Liver (tissue), 9 donors: Measurements from ENCODE around the gene PLEKHO2. TPM values are rescaled to one million over a fixed set of nuclear protein-coding genes. Genes with fewer than 3 reads are reported as not detected.

ENCODE experiments used
- DNase-seq: peaks from one replicate; pipeline ENCODE4 v3.0.0-alpha.2; 2017; ENCODE audit warnings: low spot score
- H3K27ac ChIP-seq, 2 donors: one replicate each; pipeline ENCODE4 v1.7.0; 2013; ENCODE audit warnings: inconsistent platforms in 2 of 2, low read length in 2 of 2, control low read depth in 1 of 2, low read depth in 1 of 2, mild to moderate bottlenecking in 1 of 2
- H3K27me3 ChIP-seq, 4 donors: one replicate each; pipeline versions ENCODE4 v1.6.1 to v1.7.0; 2013; ENCODE audit warnings: low read length in 3 of 4, inconsistent platforms in 1 of 4, mild to moderate bottlenecking in 1 of 4, moderate library complexity in 1 of 4; ENCODE audit not compliant: control insufficient read depth in 4 of 4, insufficient read depth in 4 of 4
- H3K36me3 ChIP-seq, 4 donors: one replicate each; pipeline versions ENCODE4 v1.6.1 to v1.7.0; 2013; ENCODE audit warnings: low read length in 3 of 4, mild to moderate bottlenecking in 3 of 4, low read depth in 1 of 4, moderate library complexity in 1 of 4; ENCODE audit not compliant: control insufficient read depth in 4 of 4, insufficient read depth in 3 of 4
- H3K4me1 ChIP-seq, 4 donors: one replicate each; pipeline versions ENCODE4 v1.6.1 to v1.7.0; 2013; ENCODE audit warnings: low read length in 3 of 4, mild to moderate bottlenecking in 3 of 4, moderate library complexity in 1 of 4; ENCODE audit not compliant: control insufficient read depth in 4 of 4, insufficient read depth in 4 of 4
- H3K4me3 ChIP-seq, 3 donors: one replicate each; pipeline versions ENCODE4 v1.6.1 to v1.7.0; 2013; ENCODE audit warnings: low read length in 3 of 3, control low read depth in 1 of 3, low read depth in 1 of 3, mild to moderate bottlenecking in 1 of 3
- H3K9ac ChIP-seq, 2 donors: one replicate each; pipeline ENCODE4 v1.7.0; 2013; ENCODE audit warnings: low read length in 2 of 2, mild to moderate bottlenecking in 2 of 2, moderate library complexity in 2 of 2, control low read depth in 1 of 2, low read depth in 1 of 2
- H3K9me3 ChIP-seq, 4 donors: one replicate each; pipeline versions ENCODE4 v1.6.1 to v1.7.0; 2013; ENCODE audit warnings: low read length in 3 of 4; ENCODE audit not compliant: control insufficient read depth in 4 of 4
- EGR1 ChIP-seq, 2 donors: IDR thresholded peaks; 2 replicates each; pipeline ENCODE4 v1.6.1; 2016 to 2018; ENCODE audit warnings: antibody characterized with exemption in 2 of 2, low read depth in 2 of 2
- GABPA ChIP-seq, 2 donors: IDR thresholded peaks in 1 of 2; conservative IDR thresholded peaks in 1 of 2; 2 replicates each; pipeline ENCODE4 v1.6.1; 2016; ENCODE audit warnings: antibody characterized with exemption in 2 of 2, mild to moderate bottlenecking in 1 of 2, moderate library complexity in 1 of 2
- HNF4A ChIP-seq, 2 donors: conservative IDR thresholded peaks; 2 replicates each; pipeline ENCODE4 v1.6.1; 2016; ENCODE audit warnings: antibody characterized with exemption in 2 of 2, mild to moderate bottlenecking in 2 of 2
- RAD21 ChIP-seq, 2 donors: IDR thresholded peaks; 2 replicates each; pipeline ENCODE4 v1.6.1; 2016; ENCODE audit warnings: antibody characterized with exemption in 2 of 2, mild to moderate bottlenecking in 2 of 2
- TAF1 ChIP-seq: conservative IDR thresholded peaks from 2 replicates; pipeline ENCODE4 v1.6.1; 2016; ENCODE audit warnings: antibody characterized with exemption, mild to moderate bottlenecking
- YY1 ChIP-seq: IDR thresholded peaks from 2 replicates; pipeline ENCODE4 v1.6.1; 2016; ENCODE audit warnings: antibody characterized with exemption, mild to moderate bottlenecking
- WGBS: extraction: QIAGEN DNeasy Blood & Tissue Kit; methylation state at CpG from one replicate; pipeline ENCODE4 v1.1.7; 2013; 5-methylcytosine and 5-hydroxymethylcytosine counted together
- polyA plus RNA-seq, 2 donors: library from polyadenylated mRNA; stranded (reverse) in 1 of 2; unstranded in 1 of 2; fragments of 200-250 nt in 1 of 2; fragments of >200 nt in 1 of 2; fragmentation: Nextera tagmentation in 1 of 2; extraction: Ambion mirVana in 1 of 2; gene quantifications; one replicate each; pipeline versions ENCODE4 v1.2.1 to v1.2.3, GENCODE V29; 2013 to 2015
- total RNA-seq, 2 donors: library from RNA; depleted of rRNA; stranded (reverse); fragments of >200 nt; gene quantifications; one replicate each; pipeline ENCODE4 v1.2.3, GENCODE V29; 2014
- TF ChIP-seq, protein P1 (sequence below): fragments of 150-350 bp; IDR thresholded peaks from 2 replicates; pipeline ENCODE4 v1.5.1; 2017; ENCODE audit warnings: improper control_type of control experiment, low read depth, low read length; ENCODE audit not compliant: missing input control
- TF ChIP-seq, protein P2 (sequence below): IDR thresholded peaks from 2 replicates; pipeline ENCODE4 v1.6.1; 2016; ENCODE audit warnings: antibody characterized with exemption
- TF ChIP-seq, protein P3 (sequence below): IDR thresholded peaks from 2 replicates; pipeline ENCODE4 v1.6.1; 2016; ENCODE audit warnings: antibody characterized with exemption
- donor health status: healthy.
- donor health status: healthy.
- donor health status: healthy.
- donor health status: healthy.
- donor health status: healthy.

Gene PLEKHO2
- total and polyA plus RNA-seq, 4 donors, result 2.0 to 11.3 (median 8.5) TPM

DNA sequence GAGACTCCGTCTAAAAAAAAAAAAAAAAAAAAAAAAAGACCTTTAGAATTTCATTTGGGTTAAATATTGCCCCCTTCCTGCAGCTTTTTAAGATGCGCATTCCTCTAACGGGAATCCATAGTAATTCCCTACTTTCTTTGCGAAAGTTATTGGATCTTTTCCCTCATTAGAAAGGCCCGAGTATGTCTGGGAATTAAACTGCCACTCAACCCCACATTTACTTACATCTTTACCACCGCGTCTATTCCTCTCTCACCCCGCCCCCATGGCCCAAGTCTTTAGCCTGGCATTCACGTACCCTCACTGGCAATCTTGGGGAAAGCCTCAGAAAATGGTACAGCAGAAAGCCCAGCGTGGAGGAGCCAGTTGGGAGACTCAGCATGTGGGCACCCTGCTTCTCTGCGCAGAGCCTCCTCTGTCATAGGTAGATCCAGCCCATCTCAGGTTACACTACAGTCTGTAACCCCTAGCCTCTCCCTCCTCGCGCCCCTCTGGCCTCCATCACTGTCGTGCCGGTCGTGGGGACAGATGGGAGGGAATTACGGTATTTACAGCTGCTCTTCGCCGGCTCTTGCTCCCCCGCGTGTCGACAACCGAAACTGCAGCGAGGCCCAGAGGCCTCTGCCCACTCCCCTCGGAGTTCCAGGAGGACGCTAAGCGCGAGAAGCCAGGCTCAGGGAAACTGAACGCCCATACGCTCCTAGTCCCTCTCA lies 63.6 kb downstream of the PLEKHO2 start (continued):
- TF ChIP-seq, protein P1, sequence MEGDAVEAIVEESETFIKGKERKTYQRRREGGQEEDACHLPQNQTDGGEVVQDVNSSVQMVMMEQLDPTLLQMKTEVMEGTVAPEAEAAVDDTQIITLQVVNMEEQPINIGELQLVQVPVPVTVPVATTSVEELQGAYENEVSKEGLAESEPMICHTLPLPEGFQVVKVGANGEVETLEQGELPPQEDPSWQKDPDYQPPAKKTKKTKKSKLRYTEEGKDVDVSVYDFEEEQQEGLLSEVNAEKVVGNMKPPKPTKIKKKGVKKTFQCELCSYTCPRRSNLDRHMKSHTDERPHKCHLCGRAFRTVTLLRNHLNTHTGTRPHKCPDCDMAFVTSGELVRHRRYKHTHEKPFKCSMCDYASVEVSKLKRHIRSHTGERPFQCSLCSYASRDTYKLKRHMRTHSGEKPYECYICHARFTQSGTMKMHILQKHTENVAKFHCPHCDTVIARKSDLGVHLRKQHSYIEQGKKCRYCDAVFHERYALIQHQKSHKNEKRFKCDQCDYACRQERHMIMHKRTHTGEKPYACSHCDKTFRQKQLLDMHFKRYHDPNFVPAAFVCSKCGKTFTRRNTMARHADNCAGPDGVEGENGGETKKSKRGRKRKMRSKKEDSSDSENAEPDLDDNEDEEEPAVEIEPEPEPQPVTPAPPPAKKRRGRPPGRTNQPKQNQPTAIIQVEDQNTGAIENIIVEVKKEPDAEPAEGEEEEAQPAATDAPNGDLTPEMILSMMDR, result peak; percentile 80

DNA sequence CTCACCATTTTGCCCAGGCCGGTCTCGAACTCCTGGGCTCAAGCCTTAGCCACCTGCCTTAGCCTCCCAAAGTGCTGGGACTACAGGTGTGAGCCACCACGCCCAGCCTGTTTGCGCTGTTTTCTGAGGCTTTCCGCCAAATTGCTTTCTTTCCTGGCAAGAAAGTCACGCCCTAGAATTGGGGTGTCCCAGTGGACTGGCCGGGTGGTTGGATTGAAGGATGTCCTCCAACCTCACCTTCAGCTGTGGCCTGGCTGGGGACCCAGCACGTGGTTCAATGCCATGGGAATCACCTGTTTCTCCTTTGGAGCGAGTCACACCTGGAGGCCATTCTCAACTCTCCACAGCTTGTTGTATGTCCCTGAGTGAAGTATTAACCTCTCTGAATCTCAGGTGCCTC lies 64.2 kb downstream of the PLEKHO2 start:
- TF ChIP-seq, protein P2, sequence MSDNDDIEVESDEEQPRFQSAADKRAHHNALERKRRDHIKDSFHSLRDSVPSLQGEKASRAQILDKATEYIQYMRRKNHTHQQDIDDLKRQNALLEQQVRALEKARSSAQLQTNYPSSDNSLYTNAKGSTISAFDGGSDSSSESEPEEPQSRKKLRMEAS, result no peak
- TF ChIP-seq RAD21 (IDR thresholded peaks at IDR 0.05), result no peak
- TF ChIP-seq YY1, result no peak
- peaks cover 0 to 6% (median 2%) of the 10 kb centered on the region in 4 donors for H3K4me1 ChIP-seq
- no peak overlapping the region for H3K9ac ChIP-seq
- no peak for DNase-seq
- 91% methylated on average over 9 of the region's 9 CpGs for WGBS
- no peak overlapping the region for H3K27ac ChIP-seq
- peaks cover 0 to 4% (median 0%) of the 10 kb centered on the region in 4 donors for H3K9me3 ChIP-seq
- H3K4me3 ChIP-seq, result no peak overlapping the region
- no peaks in the 10 kb centered on the region for H3K36me3 ChIP-seq
- no peaks in the 10 kb centered on the region for H3K27me3 ChIP-seq

DNA sequence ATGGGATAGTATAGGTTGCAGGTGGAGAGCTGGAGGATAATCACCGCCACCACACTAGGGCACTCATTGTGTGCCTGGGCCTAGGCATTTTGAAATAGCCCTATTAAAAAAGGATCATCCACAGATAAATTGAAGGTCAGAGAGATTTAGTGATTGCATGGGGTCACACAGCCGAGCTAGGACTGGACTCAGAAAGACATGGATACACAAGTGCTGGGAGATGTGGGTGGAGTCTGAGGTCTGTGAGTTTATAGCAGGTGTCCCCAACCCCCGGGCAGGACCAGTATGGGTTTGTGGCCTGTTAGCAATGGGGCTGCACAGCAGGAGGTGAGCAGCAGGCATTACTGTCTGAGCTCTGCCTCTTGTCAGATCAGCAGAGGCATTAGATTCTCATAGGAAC lies 64.7 kb downstream of the PLEKHO2 start:
- Histone ChIP-seq H3K9me3 (peaks cover 0 to under 1% (median 0%) of the 10 kb centered on the region in 4 donors), H3K9ac (no peak overlapping the region), H3K27ac (no peak overlapping the region), H3K36me3 (no peaks in the 10 kb centered on the region), H3K4me3 (no peak overlapping the region), H3K27me3 (no peaks in the 10 kb centered on the region), H3K4me1 (peaks cover 0 to 8% (median 5%) of the 10 kb centered on the region in 4 donors)
- TF ChIP-seq, protein P3, sequence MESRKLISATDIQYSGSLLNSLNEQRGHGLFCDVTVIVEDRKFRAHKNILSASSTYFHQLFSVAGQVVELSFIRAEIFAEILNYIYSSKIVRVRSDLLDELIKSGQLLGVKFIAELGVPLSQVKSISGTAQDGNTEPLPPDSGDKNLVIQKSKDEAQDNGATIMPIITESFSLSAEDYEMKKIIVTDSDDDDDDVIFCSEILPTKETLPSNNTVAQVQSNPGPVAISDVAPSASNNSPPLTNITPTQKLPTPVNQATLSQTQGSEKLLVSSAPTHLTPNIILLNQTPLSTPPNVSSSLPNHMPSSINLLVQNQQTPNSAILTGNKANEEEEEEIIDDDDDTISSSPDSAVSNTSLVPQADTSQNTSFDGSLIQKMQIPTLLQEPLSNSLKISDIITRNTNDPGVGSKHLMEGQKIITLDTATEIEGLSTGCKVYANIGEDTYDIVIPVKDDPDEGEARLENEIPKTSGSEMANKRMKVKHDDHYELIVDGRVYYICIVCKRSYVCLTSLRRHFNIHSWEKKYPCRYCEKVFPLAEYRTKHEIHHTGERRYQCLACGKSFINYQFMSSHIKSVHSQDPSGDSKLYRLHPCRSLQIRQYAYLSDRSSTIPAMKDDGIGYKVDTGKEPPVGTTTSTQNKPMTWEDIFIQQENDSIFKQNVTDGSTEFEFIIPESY, result no peak
- TF ChIP-seq YY1 (no peak), EGR1 (IDR thresholded peaks at IDR 0.05; ENCODE audit: low read depth in 2 of 2) (no peak)
- WGBS, result 94% methylated on average over 3 of the region's 3 CpGs
- DNase-seq, result no peak

DNA sequence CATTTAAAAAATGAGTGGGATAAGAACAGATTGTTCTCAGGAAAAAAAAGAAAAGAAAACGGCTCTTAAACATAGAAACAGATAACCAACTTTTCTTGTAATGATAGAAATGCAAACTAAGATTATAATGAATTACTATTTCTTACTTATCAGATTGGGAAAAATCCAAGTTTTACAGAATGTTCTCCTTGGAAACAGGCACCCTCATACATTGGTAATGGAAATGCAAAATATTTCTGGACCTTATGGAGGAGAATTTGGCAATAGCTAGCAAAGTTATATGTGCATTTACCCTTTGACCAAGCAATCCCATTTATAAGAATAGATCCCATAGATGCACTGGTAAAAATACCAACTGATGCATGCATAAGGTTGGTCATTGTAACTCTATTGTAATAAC lies 66.3 kb downstream of the PLEKHO2 start:
- Histone ChIP-seq H3K9me3 (no peaks in the 10 kb centered on the region), H3K27ac (no peak overlapping the region), H3K36me3 (no peaks in the 10 kb centered on the region), H3K9ac (no peak overlapping the region), H3K27me3 (no peaks in the 10 kb centered on the region), H3K4me1 (peaks cover 3 to 16% (median 8%) of the 10 kb centered on the region in 4 donors), H3K4me3 (no peak overlapping the region)
- 70% methylated on average over 1 of the region's 1 CpG for WGBS
- no peak for TF ChIP-seq TAF1
- TF ChIP-seq GABPA (IDR thresholded peaks at IDR 0.05 in 1 of 2, conservative IDR thresholded peaks at IDR 0.05 in 1 of 2), result no peak
- no peak for TF ChIP-seq HNF4A (conservative IDR thresholded peaks at IDR 0.05)
- TF ChIP-seq YY1, result no peak
- no peak for TF ChIP-seq EGR1 (IDR thresholded peaks at IDR 0.05; ENCODE audit: low read depth in 2 of 2)
- DNase-seq, result no peak
